Body of pancreas (tissue), 4 donors: ENCODE measurements around the gene UBE2E2.

Experiments
- CTCF ChIP-seq, 7 experiments: fragments of 450-650 bp in 4 of 7; fragments of 200-600 bp in 3 of 7; sonication (generic) in 3 of 7; IDR thresholded peaks; one replicate each; pipeline ENCODE4 v1.5.1; 2016 to 2019; ENCODE audit warnings: antibody characterized with exemption in 7 of 7
- POLR2A ChIP-seq, 3 donors: fragments of 450-650 bp; IDR thresholded peaks; one replicate each; pipeline ENCODE4 v1.6.1; 2016; ENCODE audit warnings: antibody characterized with exemption in 3 of 3, mild to moderate bottlenecking in 2 of 3

DNA sequence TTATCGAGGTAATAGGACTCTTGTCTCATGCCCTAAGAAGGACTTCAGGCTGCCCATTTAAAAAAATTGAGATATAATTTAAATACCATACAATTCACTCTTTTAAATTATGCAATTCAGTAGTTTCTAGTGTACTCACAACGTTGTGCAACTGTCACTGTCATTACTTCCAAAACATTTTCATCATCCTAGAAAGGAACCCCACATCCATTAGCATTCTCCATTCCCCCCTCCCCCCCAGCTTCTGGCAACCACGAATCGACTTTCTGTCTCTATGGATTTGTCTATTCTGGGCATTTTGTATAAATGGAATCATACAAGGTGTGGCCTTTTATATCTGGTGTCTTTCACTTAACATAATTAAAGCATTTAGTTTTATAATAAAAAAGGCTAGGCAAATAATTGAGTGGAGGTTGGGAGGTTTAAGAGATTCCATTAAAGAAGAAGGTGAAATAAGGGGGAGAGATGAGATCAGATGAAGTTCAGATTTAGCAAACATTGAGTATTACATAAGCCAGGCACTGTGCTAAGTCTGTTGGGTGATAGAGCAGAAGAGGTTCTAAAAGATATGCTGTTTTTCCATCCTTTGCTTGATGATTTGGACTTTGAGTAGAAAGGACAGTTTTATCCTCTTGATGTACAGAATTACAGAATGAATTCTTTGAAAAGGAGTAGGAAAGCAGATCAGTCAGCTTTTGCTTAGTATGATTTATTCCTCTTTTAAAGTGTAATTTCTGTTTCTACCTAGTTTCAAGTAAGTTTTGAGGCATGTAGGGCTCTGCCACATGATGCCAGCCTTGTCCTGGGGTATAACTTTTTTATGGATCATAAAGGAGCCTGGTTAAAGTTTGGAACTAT lies 36.3 kb downstream of the UBE2E2 start:
- no peak for TF ChIP-seq CTCF (IDR thresholded peaks at IDR 0.05)
- TF ChIP-seq POLR2A (IDR thresholded peaks at IDR 0.05): no peak
